Mesothelial cell of epicardium (in vitro differentiated cells): ENCODE results near the gene RAPGEF1. TPM values are rescaled to one million over a fixed set of nuclear protein-coding genes. Genes with fewer than 3 reads are reported as not detected.

Source experiments
- DNase-seq, 2 experiments: peaks; one replicate each; pipeline ENCODE4 v3.0.0; 2021; ENCODE audit warnings: low spot score in 2 of 2; ENCODE audit not compliant: unreplicated experiment in 2 of 2
- H3K27ac Mint-ChIP-seq: 2 replicates; pipeline ENCODE4 v1.8.0; 2021; ENCODE audit warnings: mixed read lengths
- H3K27me3 Mint-ChIP-seq: 2 replicates; pipeline ENCODE4 v1.8.0; 2021; ENCODE audit warnings: low read depth, mixed read lengths
- H3K36me3 Mint-ChIP-seq: 2 replicates; pipeline ENCODE4 v1.8.0; 2021; ENCODE audit warnings: mixed read lengths
- H3K4me1 Mint-ChIP-seq: 2 replicates; pipeline ENCODE4 v1.8.0; 2021; ENCODE audit warnings: mixed read lengths
- H3K4me3 Mint-ChIP-seq: 2 replicates; pipeline ENCODE4 v1.8.0; 2021; ENCODE audit warnings: mild to moderate bottlenecking, moderate library complexity, mixed read lengths
- H3K9me3 Mint-ChIP-seq: 2 replicates; pipeline ENCODE4 v1.8.0; 2021; ENCODE audit warnings: mixed read lengths
- CTCF ChIP-seq: fragments of 200-600 bp; sonication (generic); IDR thresholded peaks from one replicate; pipeline ENCODE4 v1.5.0; 2021; ENCODE audit warnings: antibody characterized with exemption; ENCODE audit not compliant: unreplicated experiment
- total RNA-seq: library from RNA; stranded (reverse); gene quantifications from 3 replicates; pipeline ENCODE4 v1.2.1, GENCODE V29; 2021

RAPGEF1 gene
- total RNA-seq, 1 donor from 2014 or later, result 50.4 TPM

GRCh38 chr9:131679261-131680020, 60.4 kb downstream of the RAPGEF1 start:
- Mint-ChIP-seq H3K27me3 (no peaks in the 10 kb centered on the region), H3K36me3 (no peaks in the 10 kb centered on the region)

DNA sequence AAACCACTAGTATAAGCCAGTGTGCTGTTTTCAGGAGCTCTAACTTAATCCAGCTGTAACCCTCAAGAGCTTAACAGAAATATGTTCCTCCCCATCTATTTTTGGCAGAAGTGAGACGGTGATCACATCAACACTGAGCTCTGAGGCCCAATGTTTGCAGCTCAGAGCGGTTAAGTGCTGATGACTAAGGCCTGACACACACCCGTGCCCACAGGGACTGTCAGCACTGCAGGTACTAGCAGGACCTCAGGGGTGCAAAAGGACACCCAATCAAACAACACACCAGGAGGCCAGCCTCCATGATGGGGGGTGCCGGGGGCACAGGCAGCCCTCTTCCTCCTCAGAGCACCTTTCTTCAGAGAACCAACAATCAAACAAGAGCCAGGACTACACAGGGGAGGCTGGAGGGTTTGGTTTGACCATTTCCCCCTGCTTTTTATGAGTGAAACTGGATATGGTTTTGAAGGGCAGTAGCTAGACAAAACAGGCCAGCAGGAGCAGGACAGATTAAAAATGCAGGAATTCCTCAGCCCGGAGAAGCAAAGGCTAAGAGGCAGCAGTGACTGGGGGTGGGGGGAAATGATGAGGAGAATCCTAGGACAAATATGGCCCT, 61.3 kb downstream of the RAPGEF1 start:
- Mint-ChIP-seq H3K4me1 (peaks cover 58% of the 10 kb centered on the region), H3K36me3 (no peaks in the 10 kb centered on the region), H3K27me3 (no peaks in the 10 kb centered on the region), H3K27ac (peak overlapping the region; percentile 84), H3K9me3 (no peaks in the 10 kb centered on the region), H3K4me3 (no peak overlapping the region)
- DNase-seq, result no peak
- no peak for TF ChIP-seq CTCF

More at GRCh38 chr9:131679261-131680020, 60.4 kb downstream of the RAPGEF1 start:
- TF ChIP-seq CTCF, result no peak
- Mint-ChIP-seq H3K9me3 (no peaks in the 10 kb centered on the region), H3K4me3 (no peak overlapping the region), H3K4me1 (peaks cover 61% of the 10 kb centered on the region), H3K27ac (no peak overlapping the region)
- no peak for DNase-seq

- Mint-ChIP-seq H3K27ac (peak overlapping the region; percentile 93), H3K4me1 (peaks cover 56% of the 10 kb centered on the region), H3K27me3 (no peaks in the 10 kb centered on the region), H3K4me3 (no peak overlapping the region), H3K36me3 (no peaks in the 10 kb centered on the region), H3K9me3 (no peaks in the 10 kb centered on the region)
- no peak for TF ChIP-seq CTCF
- no peak for DNase-seq
Observed at GRCh38 chr9:131677444-131678180, 62.3 kb downstream of the RAPGEF1 start.

DNA sequence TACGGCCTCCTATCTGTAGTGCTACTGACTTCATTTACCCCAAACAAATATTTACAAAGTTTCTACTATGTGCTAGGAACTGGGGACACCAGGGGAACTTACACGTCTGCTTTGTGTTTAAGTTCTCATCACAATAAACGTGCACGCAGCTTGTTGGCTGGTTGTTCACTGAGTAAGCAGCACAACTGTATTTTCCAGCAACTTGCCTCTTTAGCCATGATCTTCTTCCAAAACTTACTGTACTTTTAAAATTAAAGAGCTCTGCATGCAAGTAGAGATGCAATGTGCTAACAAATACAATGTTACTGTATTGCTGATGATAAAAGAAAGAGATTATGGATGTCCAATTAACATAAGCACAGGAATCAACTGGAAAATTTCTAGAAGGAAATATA, 62.8 kb downstream of the RAPGEF1 start:
- TF ChIP-seq CTCF, result no peak
- H3K27ac Mint-ChIP-seq, result peak overlapping the region; percentile 93
- no peaks in the 10 kb centered on the region for H3K27me3 Mint-ChIP-seq
- peaks cover 51% of the 10 kb centered on the region for H3K4me1 Mint-ChIP-seq
- no peak for DNase-seq
- H3K36me3 Mint-ChIP-seq, result no peaks in the 10 kb centered on the region
- no peak overlapping the region for H3K4me3 Mint-ChIP-seq
- H3K9me3 Mint-ChIP-seq, result no peaks in the 10 kb centered on the region

DNA sequence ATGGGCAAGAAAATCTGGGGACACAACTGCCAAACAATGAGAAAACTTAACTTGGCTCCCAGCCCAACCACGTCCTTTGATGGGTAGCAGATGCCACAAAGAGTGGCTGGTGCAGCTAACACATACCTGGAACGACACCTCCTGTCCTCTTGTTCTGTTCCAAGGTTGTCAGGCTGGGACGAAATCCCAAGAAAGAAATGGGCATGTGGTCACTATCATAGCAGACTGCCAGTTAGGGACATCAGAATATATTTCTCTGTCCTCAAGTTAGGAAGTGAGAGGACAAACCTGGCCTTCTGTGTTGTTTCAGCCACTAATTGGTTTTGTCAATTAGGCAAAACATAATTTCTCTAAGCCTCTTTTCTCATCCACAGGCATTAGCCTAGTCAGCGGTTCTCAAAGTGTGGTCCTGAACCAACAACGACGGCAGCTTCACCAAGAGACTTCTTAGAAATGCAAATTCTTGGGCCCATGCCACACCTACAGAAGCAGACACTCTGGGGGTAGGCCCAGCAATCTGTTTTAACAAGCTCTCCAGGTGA, 63.4 kb downstream of the RAPGEF1 start:
- no peak for DNase-seq
- Mint-ChIP-seq H3K4me1 (peaks cover 46% of the 10 kb centered on the region), H3K36me3 (no peaks in the 10 kb centered on the region), H3K9me3 (no peaks in the 10 kb centered on the region), H3K27me3 (no peaks in the 10 kb centered on the region), H3K4me3 (no peak overlapping the region), H3K27ac (peak overlapping the region; percentile 25)
- TF ChIP-seq CTCF, result no peak
